Panc1 (cell line): ENCODE measurements around the gene RYK.

Experiments
- POLR2AphosphoS5 ChIP-seq: IDR thresholded peaks from 2 replicates; pipeline ENCODE4 v1.6.1; 2012; ENCODE audit warnings: mild to moderate bottlenecking, low read depth, low read length, moderate library complexity
- TF ChIP-seq, protein P1 (sequence below): fragments of 450-650 bp; IDR thresholded peaks from 2 replicates; pipeline ENCODE4 v1.5.1; 2017; ENCODE audit warnings: mild to moderate bottlenecking
- TF ChIP-seq, protein P2 (sequence below), 2 experiments: IDR thresholded peaks; 2 replicates each; pipeline ENCODE4 v1.6.1; 2011 to 2012; ENCODE audit warnings: low read depth in 2 of 2, control low read depth in 1 of 2, low read length in 1 of 2, mild to moderate bottlenecking in 1 of 2, moderate library complexity in 1 of 2; ENCODE audit not compliant: insufficient read depth in 1 of 2

DNA sequence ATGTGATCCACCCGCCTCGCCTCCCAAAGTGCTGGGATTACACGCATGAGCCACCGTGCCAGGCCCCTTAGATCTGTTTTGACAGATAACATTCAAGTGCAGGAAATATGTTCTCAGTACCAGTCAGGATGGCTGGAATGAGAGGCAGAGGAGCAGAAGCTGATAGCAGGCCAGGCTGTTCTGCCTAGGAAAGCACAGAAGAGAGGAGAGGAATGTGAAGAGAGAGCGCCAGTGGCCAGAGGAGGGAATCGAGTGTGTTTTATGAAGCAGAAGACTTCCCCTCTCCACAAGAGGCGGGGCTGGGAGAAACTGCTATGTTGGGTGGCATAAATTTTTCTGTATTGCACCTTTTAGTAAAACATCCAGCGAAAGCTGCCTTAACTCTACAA is 32.0 kb upstream of the RYK start:
- TF ChIP-seq, protein P1, sequence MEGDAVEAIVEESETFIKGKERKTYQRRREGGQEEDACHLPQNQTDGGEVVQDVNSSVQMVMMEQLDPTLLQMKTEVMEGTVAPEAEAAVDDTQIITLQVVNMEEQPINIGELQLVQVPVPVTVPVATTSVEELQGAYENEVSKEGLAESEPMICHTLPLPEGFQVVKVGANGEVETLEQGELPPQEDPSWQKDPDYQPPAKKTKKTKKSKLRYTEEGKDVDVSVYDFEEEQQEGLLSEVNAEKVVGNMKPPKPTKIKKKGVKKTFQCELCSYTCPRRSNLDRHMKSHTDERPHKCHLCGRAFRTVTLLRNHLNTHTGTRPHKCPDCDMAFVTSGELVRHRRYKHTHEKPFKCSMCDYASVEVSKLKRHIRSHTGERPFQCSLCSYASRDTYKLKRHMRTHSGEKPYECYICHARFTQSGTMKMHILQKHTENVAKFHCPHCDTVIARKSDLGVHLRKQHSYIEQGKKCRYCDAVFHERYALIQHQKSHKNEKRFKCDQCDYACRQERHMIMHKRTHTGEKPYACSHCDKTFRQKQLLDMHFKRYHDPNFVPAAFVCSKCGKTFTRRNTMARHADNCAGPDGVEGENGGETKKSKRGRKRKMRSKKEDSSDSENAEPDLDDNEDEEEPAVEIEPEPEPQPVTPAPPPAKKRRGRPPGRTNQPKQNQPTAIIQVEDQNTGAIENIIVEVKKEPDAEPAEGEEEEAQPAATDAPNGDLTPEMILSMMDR = no peak
- no peak for TF ChIP-seq POLR2AphosphoS5
- TF ChIP-seq, protein P2, sequence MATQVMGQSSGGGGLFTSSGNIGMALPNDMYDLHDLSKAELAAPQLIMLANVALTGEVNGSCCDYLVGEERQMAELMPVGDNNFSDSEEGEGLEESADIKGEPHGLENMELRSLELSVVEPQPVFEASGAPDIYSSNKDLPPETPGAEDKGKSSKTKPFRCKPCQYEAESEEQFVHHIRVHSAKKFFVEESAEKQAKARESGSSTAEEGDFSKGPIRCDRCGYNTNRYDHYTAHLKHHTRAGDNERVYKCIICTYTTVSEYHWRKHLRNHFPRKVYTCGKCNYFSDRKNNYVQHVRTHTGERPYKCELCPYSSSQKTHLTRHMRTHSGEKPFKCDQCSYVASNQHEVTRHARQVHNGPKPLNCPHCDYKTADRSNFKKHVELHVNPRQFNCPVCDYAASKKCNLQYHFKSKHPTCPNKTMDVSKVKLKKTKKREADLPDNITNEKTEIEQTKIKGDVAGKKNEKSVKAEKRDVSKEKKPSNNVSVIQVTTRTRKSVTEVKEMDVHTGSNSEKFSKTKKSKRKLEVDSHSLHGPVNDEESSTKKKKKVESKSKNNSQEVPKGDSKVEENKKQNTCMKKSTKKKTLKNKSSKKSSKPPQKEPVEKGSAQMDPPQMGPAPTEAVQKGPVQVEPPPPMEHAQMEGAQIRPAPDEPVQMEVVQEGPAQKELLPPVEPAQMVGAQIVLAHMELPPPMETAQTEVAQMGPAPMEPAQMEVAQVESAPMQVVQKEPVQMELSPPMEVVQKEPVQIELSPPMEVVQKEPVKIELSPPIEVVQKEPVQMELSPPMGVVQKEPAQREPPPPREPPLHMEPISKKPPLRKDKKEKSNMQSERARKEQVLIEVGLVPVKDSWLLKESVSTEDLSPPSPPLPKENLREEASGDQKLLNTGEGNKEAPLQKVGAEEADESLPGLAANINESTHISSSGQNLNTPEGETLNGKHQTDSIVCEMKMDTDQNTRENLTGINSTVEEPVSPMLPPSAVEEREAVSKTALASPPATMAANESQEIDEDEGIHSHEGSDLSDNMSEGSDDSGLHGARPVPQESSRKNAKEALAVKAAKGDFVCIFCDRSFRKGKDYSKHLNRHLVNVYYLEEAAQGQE (IDR thresholded peaks at IDR 0.05; ENCODE audit: insufficient read depth in 1 of 2, low read depth in 2 of 2, low read length in 1 of 2) = no peak
